Measurements from ENCODE around the gene CCL3. TPM values are rescaled to one million over a fixed set of nuclear protein-coding genes. Genes with fewer than 3 reads are reported as not detected.
"Not testable (repeated sequence)": the region's sequence is repeated elsewhere in the genome, so short reads cannot be mapped to it uniquely, and the experiment has no call there.

Gene CCL3
- total RNA-seq, 1 experiment from 2014 or later: not detected

- Mint-ChIP-seq H3K27me3 (ENCODE audit: insufficient read depth, unreplicated experiment) (peaks cover 72% of the 10 kb centered on the region), H3K9me3 (ENCODE audit: unreplicated experiment) (no peaks in the 10 kb centered on the region), H3K4me1 (ENCODE audit: insufficient read depth, unreplicated experiment) (no peaks in the 10 kb centered on the region), H3K4me3 (ENCODE audit: unreplicated experiment) (no peak overlapping the region), H3K27ac (ENCODE audit: low read depth, unreplicated experiment) (no peak overlapping the region), H3K36me3 (ENCODE audit: insufficient read depth, unreplicated experiment) (no peaks in the 10 kb centered on the region)
- intact Hi-C loops (cut with micrococcal nuclease): no loop called here
- BruUV-seq (replicated peaks): no TSS peak
- ChIA-PET POLR2A (interaction anchor here (0.6 kb wide), 1 partner anchor 13 kb away, joined by 3 read pairs; no protein-coding TSS in a partner anchor), CTCF (interaction anchor here (0.6 to 1.4 kb wide), 2 partner anchors 13 to 110 kb away, joined by 3 to 4 read pairs; no protein-coding TSS in a partner anchor)
- DNase-seq (ENCODE audit: unreplicated experiment): peak; percentile 54
- TF ChIP-seq CTCF (IDR thresholded peaks at IDR 0.05; ENCODE audit: unreplicated experiment): no peak
Observed at GRCh38 chr17:36085765-36086164, 4.2 kb downstream of the CCL3 start.

- H3K9me3 Mint-ChIP-seq (ENCODE audit: unreplicated experiment); H3K4me3 Mint-ChIP-seq (ENCODE audit: unreplicated experiment); intact Hi-C loops (cut with micrococcal nuclease); DNase-seq (ENCODE audit: unreplicated experiment); CTCF ChIA-PET; H3K4me1 Mint-ChIP-seq (ENCODE audit: insufficient read depth, unreplicated experiment); POLR2A ChIA-PET; BruUV-seq (replicated peaks); H3K36me3 Mint-ChIP-seq (ENCODE audit: insufficient read depth, unreplicated experiment); H3K27ac Mint-ChIP-seq (ENCODE audit: low read depth, unreplicated experiment): not testable (repeated sequence)
- H3K27me3 Mint-ChIP-seq (ENCODE audit: insufficient read depth, unreplicated experiment): peaks cover 51% of the 10 kb centered on the region
Observed at GRCh38 chr17:36083691-36084090, 6.3 kb downstream of the CCL3 start.

- BruUV-seq (replicated peaks); H3K4me1 Mint-ChIP-seq (ENCODE audit: insufficient read depth, unreplicated experiment); H3K4me3 Mint-ChIP-seq (ENCODE audit: unreplicated experiment); H3K27ac Mint-ChIP-seq (ENCODE audit: low read depth, unreplicated experiment); POLR2A ChIA-PET; H3K9me3 Mint-ChIP-seq (ENCODE audit: unreplicated experiment); DNase-seq (ENCODE audit: unreplicated experiment); H3K36me3 Mint-ChIP-seq (ENCODE audit: insufficient read depth, unreplicated experiment); intact Hi-C loops (cut with micrococcal nuclease); CTCF ChIA-PET: not testable (repeated sequence)
- peaks cover 50% of the 10 kb centered on the region for H3K27me3 Mint-ChIP-seq (ENCODE audit: insufficient read depth, unreplicated experiment)
Observed at GRCh38 chr17:36082482-36083120, 7.3 kb downstream of the CCL3 start.

- H3K27me3 Mint-ChIP-seq (ENCODE audit: insufficient read depth, unreplicated experiment): peaks cover 51% of the 10 kb centered on the region
Observed at GRCh38 chr17:36081681-36082471, 8.1 kb downstream of the CCL3 start.

GRCh38 chr17:36074365-36074764 lies 15.6 kb downstream of the CCL3 start:
- POLR2A ChIA-PET: interaction anchor here (0.7 kb wide), 1 partner anchor 19 kb away, joined by 3 read pairs; no protein-coding TSS in a partner anchor

More at GRCh38 chr17:36081681-36082471, 8.1 kb downstream of the CCL3 start:
- BruUV-seq (replicated peaks); H3K36me3 Mint-ChIP-seq (ENCODE audit: insufficient read depth, unreplicated experiment); H3K4me1 Mint-ChIP-seq (ENCODE audit: insufficient read depth, unreplicated experiment); POLR2A ChIA-PET; H3K9me3 Mint-ChIP-seq (ENCODE audit: unreplicated experiment); H3K4me3 Mint-ChIP-seq (ENCODE audit: unreplicated experiment); H3K27ac Mint-ChIP-seq (ENCODE audit: low read depth, unreplicated experiment); intact Hi-C loops (cut with micrococcal nuclease); DNase-seq (ENCODE audit: unreplicated experiment): not testable (repeated sequence)
- CTCF ChIA-PET: interaction anchor here (0.7 kb wide), 1 partner anchor 111 kb away, joined by 3 read pairs; no protein-coding TSS in a partner anchor

More at GRCh38 chr17:36074365-36074764, 15.6 kb downstream of the CCL3 start:
- Mint-ChIP-seq H3K4me3 (ENCODE audit: unreplicated experiment) (no peak overlapping the region), H3K36me3 (ENCODE audit: insufficient read depth, unreplicated experiment) (no peaks in the 10 kb centered on the region), H3K9me3 (ENCODE audit: unreplicated experiment) (no peaks in the 10 kb centered on the region), H3K27ac (ENCODE audit: low read depth, unreplicated experiment) (no peak overlapping the region), H3K4me1 (ENCODE audit: insufficient read depth, unreplicated experiment) (no peaks in the 10 kb centered on the region), H3K27me3 (ENCODE audit: insufficient read depth, unreplicated experiment) (peaks cover 26% of the 10 kb centered on the region)
- CTCF ChIA-PET: interaction anchor here (0.5 to 2.6 kb wide), 5 partner anchors 16 to 105 kb away, joined by 3 to 14 read pairs (median 3); no protein-coding TSS in a partner anchor
- BruUV-seq (replicated peaks): no TSS peak
- intact Hi-C loops (cut with micrococcal nuclease): loop anchor here (10.0 kb wide), 1 partner anchor 60 kb away; no protein-coding TSS in a partner anchor
- no peak for DNase-seq (ENCODE audit: unreplicated experiment)
- no peak for TF ChIP-seq CTCF (IDR thresholded peaks at IDR 0.05; ENCODE audit: unreplicated experiment)
